K562 (cell line): ENCODE measurements around the gene HOXC5. TPM values are rescaled to one million over a fixed set of nuclear protein-coding genes. Genes with fewer than 3 reads are reported as not detected.
A peak's percentile ranks its signal among the peaks of the same experiment; 100 is the strongest.

ENCODE experiments used
- ATF3 ChIP-seq, 2 experiments: fragments of 450-650 bp in 1 of 2; sonication (generic) in 1 of 2; formaldehyde crosslinking in 1 of 2; IDR thresholded peaks in 1 of 2; conservative IDR thresholded peaks in 1 of 2; 2 replicates each; pipeline versions ENCODE4 v1.6.1 to v1.8.1; 2016 to 2023; ENCODE audit warnings: mild to moderate bottlenecking in 2 of 2, moderate library complexity in 2 of 2, inconsistent platforms in 1 of 2, missing genetic modification reagents in 1 of 2
- CAMTA2 ChIP-seq: fragments of 250-450 bp; sonication (Bioruptor Pico); conservative IDR thresholded peaks from 2 replicates; pipeline ENCODE4 v1.5.1; 2022
- EP400 ChIP-seq: fragments of 450-650 bp; IDR thresholded peaks from 2 replicates; pipeline ENCODE4 v1.6.1; 2017; ENCODE audit warnings: antibody characterized with exemption, mild to moderate bottlenecking, moderate library complexity
- ETV1 ChIP-seq: fragments of 450-650 bp; conservative IDR thresholded peaks from 2 replicates; pipeline ENCODE4 v1.6.1; 2016; ENCODE audit warnings: missing genetic modification characterization, control low read depth, low read depth, missing compliant biosample characterization
- FOXP1 ChIP-seq: sonication (generic); formaldehyde crosslinking; IDR thresholded peaks from 2 replicates; pipeline ENCODE4 v1.8.0; 2022; ENCODE audit warnings: mild to moderate bottlenecking, missing genetic modification reagents
- GATAD2A ChIP-seq: fragments of 450-650 bp; IDR thresholded peaks from 2 replicates; pipeline ENCODE4 v1.6.1; 2017
- GTF2E2 ChIP-seq: fragments of 200-800 bp; sonication (Bioruptor generic); IDR thresholded peaks from 2 replicates; pipeline ENCODE4 v1.6.1; 2016; ENCODE audit warnings: missing genetic modification characterization, missing compliant biosample characterization
- HDAC2 ChIP-seq: fragments of 450-650 bp; IDR thresholded peaks from 2 replicates; pipeline ENCODE4 v1.6.1; 2016; ENCODE audit warnings: mild to moderate bottlenecking
- JUNB ChIP-seq: fragments of 450-650 bp; formaldehyde crosslinking; conservative IDR thresholded peaks from 2 replicates; pipeline ENCODE4 v1.4.0; 2020; ENCODE audit warnings: mild to moderate bottlenecking
- KDM1A ChIP-seq, 2 experiments: fragments of 450-650 bp; IDR thresholded peaks; 2 replicates each; pipeline ENCODE4 v1.6.1; 2016; ENCODE audit warnings: mild to moderate bottlenecking in 2 of 2
- KLF1 ChIP-seq: fragments of 450-650 bp; IDR thresholded peaks from 2 replicates; pipeline ENCODE4 v1.6.1; 2016; ENCODE audit warnings: missing genetic modification characterization, missing compliant biosample characterization
- PHF20 ChIP-seq: fragments of 450-650 bp; IDR thresholded peaks from 2 replicates; pipeline ENCODE4 v1.6.1; 2018; ENCODE audit not compliant: partially characterized antibody
- PKNOX1 ChIP-seq: fragments of 450-650 bp; IDR thresholded peaks from 2 replicates; pipeline ENCODE4 v1.6.1; 2016
- POLR2B ChIP-seq: fragments of 450-650 bp; IDR thresholded peaks from 2 replicates; pipeline ENCODE4 v1.6.1; 2018; ENCODE audit warnings: low read depth; ENCODE audit not compliant: partially characterized antibody
- PRDM10 ChIP-seq: fragments of 450-650 bp; IDR thresholded peaks from 2 replicates; pipeline ENCODE4 v1.6.1; 2018; ENCODE audit not compliant: partially characterized antibody
- RB1 ChIP-seq: fragments of 450-650 bp; IDR thresholded peaks from 2 replicates; pipeline ENCODE4 v1.6.1; 2017; ENCODE audit warnings: low read depth, mild to moderate bottlenecking
- RBM15 ChIP-seq: fragments of 200-400 bp; formaldehyde crosslinking; IDR thresholded peaks from 2 replicates; pipeline ENCODE4 v1.6.1; 2018; ENCODE audit warnings: mild to moderate bottlenecking, low read length, moderate library complexity; ENCODE audit not compliant: insufficient read depth
- SNAPC5 ChIP-seq: fragments of 250-450 bp; sonication (Bioruptor Pico); IDR thresholded peaks from 2 replicates; pipeline ENCODE4 v1.8.0; 2021; ENCODE audit warnings: moderate library complexity, mild to moderate bottlenecking, inconsistent platforms
- TCF3 ChIP-seq: sonication (generic); formaldehyde crosslinking; IDR thresholded peaks from 2 replicates; pipeline ENCODE4 v1.4.0; 2020; ENCODE audit warnings: mild to moderate bottlenecking, missing genetic modification reagents
- ZBTB17 ChIP-seq: fragments of 450-650 bp; formaldehyde crosslinking; IDR thresholded peaks from 2 replicates; pipeline ENCODE4 v1.4.0; 2020; ENCODE audit warnings: mild to moderate bottlenecking
- ZNF280A ChIP-seq: fragments of 450-650 bp; IDR thresholded peaks from 2 replicates; pipeline ENCODE4 v1.6.1; 2018; ENCODE audit warnings: mild to moderate bottlenecking, low read depth; ENCODE audit not compliant: partially characterized antibody
- polyA plus RNA-seq, 8 experiments: library from polyadenylated mRNA; depleted of rRNA in 4 of 8; stranded (reverse) in 5 of 8; unstranded in 3 of 8; fragments of >200 nt; fragmentation: Nextera tagmentation in 2 of 8; fragmentation: Illumina TruSeq in 1 of 8; extraction: Ambion mirVana in 2 of 8; extraction: Trizol in 1 of 8; gene quantifications; 2 replicates each; pipeline versions ENCODE4 v1.2.1 to v1.2.3, GENCODE V29; 2011 to 2014; ENCODE audit warnings: inconsistent platforms in 1 of 8, missing spikeins in 1 of 8
- total RNA-seq, 7 experiments: library from RNA; depleted of rRNA in 6 of 7; stranded (reverse); fragments of >200 nt in 6 of 7; fragmentation: Illumina TruSeq in 2 of 7; extraction: Trizol in 2 of 7; gene quantifications; 2 replicates each; pipeline versions ENCODE4 v1.2.1 to v1.2.3, GENCODE V29; 2011 to 2021; ENCODE audit warnings: low replicate concordance in 1 of 7

HOXC5 gene
- total and polyA plus RNA-seq, 9 of the 15 experiments (the other 6 are each of a cell fraction or from before 2014, with no cell fraction given), result 0.10 to 0.44 (median 0.18) TPM; not detected in 4

- no peak for TF ChIP-seq ATF3 (IDR thresholded peaks at IDR 0.05)
- TF ChIP-seq ATF3 (CRISPR knock-in tag; conservative IDR thresholded peaks at IDR 0.05), result no peak
- peak; percentile 56 for TF ChIP-seq PRDM10
- 0 out of 2 replicates have a peak, but pooled peaks have one; percentile 40 for TF ChIP-seq ZBTB17
- TF ChIP-seq CAMTA2 (CRISPR knock-in tag), result no peak; the same call in 1 of the 2 replicates
- TF ChIP-seq PKNOX1, result no peak
- no peak; the same call in 1 of the 2 replicates for TF ChIP-seq HDAC2
- 0 out of 2 replicates have a peak, but pooled peaks have one; percentile 48 for TF ChIP-seq GATAD2A
- no peak for TF ChIP-seq GTF2E2
- TF ChIP-seq ZNF280A, result no peak
- no peak for TF ChIP-seq SNAPC5 (CRISPR knock-in tag)
- peak; percentile 89 for TF ChIP-seq ETV1
- TF ChIP-seq RB1, result peak; percentile 46; the same call in 1 of the 2 replicates
- TF ChIP-seq POLR2B, result peak; percentile 80
- peak; percentile 76; the same call in 1 of the 2 replicates for TF ChIP-seq EP400
- TF ChIP-seq JUNB (CRISPR knock-in tag), result no peak
- TF ChIP-seq RBM15, result no peak
- TF ChIP-seq KLF1 (tag), result 0 out of 2 replicates have a peak, but pooled peaks have one; percentile 23
- 0 out of 2 replicates have a peak, but pooled peaks have one; percentile 6 for TF ChIP-seq TCF3 (CRISPR knock-in tag)
- peak; percentile 65 for TF ChIP-seq PHF20
- no peak; a peak in 1 of 4 replicates for TF ChIP-seq KDM1A (IDR thresholded peaks at IDR 0.05)
- TF ChIP-seq FOXP1 (CRISPR knock-in tag), result peak; percentile 51
Observed at GRCh38 chr12:53995378-53996239, 37.2 kb upstream of the HOXC5 start (continued).
